GM12864 (cell line): Measurements from ENCODE around the gene TAGLN.
A peak's percentile ranks its signal among the peaks of the same experiment; 100 is the strongest.

Experiments used
- DNase-seq: peaks from one replicate; pipeline ENCODE4 v3.0.0-alpha.2; 2011; ENCODE audit warnings: low read depth
- H3K4me3 ChIP-seq: 2 replicates; pipeline ENCODE4 v1.5.1; 2011; ENCODE audit warnings: mild to moderate bottlenecking, low read depth, low read length, control low read depth
- CTCF ChIP-seq: IDR thresholded peaks from 2 replicates; pipeline ENCODE4 v1.5.1; 2011; ENCODE audit warnings: low read depth, mild to moderate bottlenecking, moderate library complexity, low read length, control low read depth, inconsistent platforms; ENCODE audit errors: missing control alignments

Gene TAGLN

DNA sequence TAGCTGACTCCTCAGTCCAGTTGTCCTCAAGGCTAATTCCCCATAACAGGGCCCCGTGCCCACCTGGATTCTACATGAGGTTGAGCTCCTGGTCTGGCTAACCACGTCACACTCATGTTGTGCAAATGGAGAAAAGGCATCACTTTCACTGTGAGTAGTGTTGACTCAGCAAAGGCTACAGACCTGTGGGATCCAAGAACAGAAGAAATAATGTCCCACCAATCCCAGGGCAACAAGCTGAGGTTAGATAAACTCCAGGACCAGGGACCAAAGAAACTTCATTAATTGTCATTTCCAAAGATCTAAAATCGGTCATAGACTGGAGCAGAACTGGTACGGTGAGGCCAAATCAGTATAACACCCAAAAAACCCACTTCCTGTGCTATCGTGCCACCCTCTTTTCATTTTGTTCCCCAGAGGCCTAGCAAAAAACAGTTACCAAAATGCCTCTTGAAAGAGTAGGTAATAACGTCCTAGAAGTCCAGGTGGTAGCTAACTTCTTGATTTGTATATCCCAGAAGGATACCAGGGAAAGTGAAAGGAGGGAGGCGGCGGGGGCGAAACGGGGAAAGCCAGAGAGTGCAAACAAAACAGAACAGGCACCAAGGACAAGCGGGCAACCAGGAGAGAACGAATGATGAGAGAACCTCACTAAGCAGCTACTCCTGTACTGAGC, 31.3 kb downstream of the TAGLN start:
- peak overlapping the region; percentile 96 for H3K4me3 ChIP-seq
- DNase-seq: peak; percentile 27
- no peak for TF ChIP-seq CTCF

DNA sequence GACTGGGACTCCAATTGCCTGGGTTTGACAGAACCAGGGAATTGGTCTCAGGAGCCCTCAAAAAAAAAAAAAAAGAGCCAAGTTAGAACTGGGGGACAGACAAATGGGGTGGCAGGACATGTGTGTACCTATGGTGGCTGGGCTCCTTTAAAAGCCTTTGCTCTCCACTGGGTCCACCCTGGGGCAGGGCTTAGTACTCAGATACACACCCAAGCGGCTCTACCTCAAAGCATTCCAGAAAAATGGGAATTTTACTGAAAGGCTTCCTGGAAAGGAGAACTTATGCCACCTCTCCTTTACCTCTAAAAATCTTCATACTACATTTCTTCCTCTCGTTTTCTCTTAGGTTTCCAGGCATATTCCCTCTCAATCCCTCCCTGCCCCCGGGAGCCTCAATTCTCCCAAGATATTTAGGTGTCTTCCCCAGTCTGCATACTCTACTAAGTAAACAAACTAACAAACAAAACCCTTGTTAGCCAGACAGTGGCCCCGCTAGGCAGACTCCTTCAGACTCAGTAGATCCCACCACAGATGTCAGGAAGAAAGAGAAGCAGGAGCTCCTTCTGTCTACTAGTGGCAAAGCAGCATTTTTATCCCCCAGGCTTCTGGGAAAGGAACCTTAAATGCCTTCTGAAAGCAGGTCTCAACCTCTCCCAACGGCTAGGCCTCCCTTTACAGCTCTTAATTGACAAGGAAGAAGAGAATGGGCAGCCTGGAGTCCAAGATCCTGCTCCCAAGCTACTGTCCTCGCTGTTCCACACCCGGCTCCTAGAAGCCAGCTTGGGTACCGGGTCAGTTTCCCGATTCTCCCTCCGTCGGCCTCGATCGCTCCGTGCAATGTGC, 32.0 kb downstream of the TAGLN start:
- TF ChIP-seq CTCF: no peak
- DNase-seq: no peak

GRCh38 chr11:117231842-117232091, 32.6 kb downstream of the TAGLN start, which contains the start of gene PCSK7:
Gene PCSK7 (minus strand): TSS chr11:117232073. CDS start chr11:117229844, 2,229 bp downstream.
- DNase-seq: no peak
- peak within 1 kb of the TSS; percentile 96 for H3K4me3 ChIP-seq
- TF ChIP-seq CTCF: no peak

More for the DNA sequence above, 32.0 kb downstream of the TAGLN start:
- H3K4me3 ChIP-seq: peak overlapping the region; percentile 96

GRCh38 chr11:117232092-117232878, 33.1 kb downstream of the TAGLN start, which contains the start of gene RNF214:
Gene RNF214 (plus strand): TSS chr11:117232671. CDS start chr11:117234273, 1,602 bp downstream.
- TF ChIP-seq CTCF: peak; percentile 82
- no peak for DNase-seq
- peak within 1 kb of the TSS; percentile 96 for H3K4me3 ChIP-seq

DNA sequence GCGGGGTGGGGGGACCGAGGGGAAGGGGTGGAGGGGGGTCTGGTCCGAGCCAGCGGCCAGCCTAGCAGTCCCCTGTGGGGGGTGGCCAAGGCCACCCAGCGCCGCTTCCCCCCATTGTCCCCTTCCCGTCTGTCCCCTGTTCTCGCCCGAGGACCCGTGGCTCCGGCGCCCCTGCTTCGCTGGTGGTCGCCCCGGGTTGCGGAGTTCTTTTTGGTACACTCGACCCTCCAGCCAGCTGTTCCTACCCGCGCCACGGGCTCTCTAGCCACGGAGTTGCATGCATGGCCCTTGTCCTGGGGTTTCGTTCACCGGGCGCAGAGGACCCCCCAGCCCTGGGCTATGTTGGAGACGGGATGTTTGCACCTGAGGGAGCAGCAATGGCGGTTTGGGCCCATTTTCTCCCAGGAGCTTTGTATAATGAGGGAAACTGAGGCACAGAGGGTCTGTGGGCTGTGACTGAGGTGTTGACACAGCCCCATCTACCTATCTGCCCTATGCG, 33.8 kb downstream of the TAGLN start:
- TF ChIP-seq CTCF: no peak
- peak overlapping the region; percentile 96 for H3K4me3 ChIP-seq
- DNase-seq: no peak

DNA sequence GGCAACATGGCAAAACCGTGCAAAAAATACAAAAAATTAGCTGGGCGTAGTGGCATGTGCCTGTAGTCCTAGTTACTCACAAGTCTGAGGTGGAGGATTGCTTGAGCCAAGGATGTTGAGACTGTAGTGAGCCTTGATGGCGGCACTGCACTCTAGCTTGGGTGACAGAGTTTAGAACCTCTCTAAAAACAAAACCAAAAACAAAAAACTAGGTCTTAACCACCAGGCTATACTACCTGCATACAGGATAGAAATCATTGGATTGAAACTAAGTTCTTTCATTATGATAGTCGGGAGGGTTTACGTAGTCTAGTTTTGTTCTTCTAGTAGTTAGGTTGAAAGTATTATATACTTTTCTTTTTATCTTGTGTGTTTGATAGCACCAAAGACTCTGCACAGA, 39.1 kb downstream of the TAGLN start:
- no peak overlapping the region for H3K4me3 ChIP-seq
- DNase-seq: no peak
- TF ChIP-seq CTCF: no peak
